Middle frontal gyrus (tissue), 1 donor: ENCODE data around the gene TAS2R46.
"Not testable (repeated sequence)": the region's sequence is repeated elsewhere in the genome, so short reads cannot be mapped to it uniquely, and the experiment has no call there.

ENCODE experiments used
- DNase-seq: peaks from one replicate; pipeline ENCODE4 v3.0.0-alpha.2; 2015; ENCODE audit warnings: low spot score; ENCODE audit errors: extremely low spot score

TAS2R46 gene

GRCh38 chr12:11039171-11039570, 22.9 kb downstream of the TAS2R46 start:
- DNase-seq, result no peak

- DNase-seq, result not testable (repeated sequence)
Measured at GRCh38 chr12:11033959-11034358, 28.1 kb downstream of the TAS2R46 start.

- no peak for DNase-seq
Measured at GRCh38 chr12:11031307-11031706, 30.8 kb downstream of the TAS2R46 start, which contains the start of gene TAS2R31. TAS2R31 (minus strand) TSS chr12:11031407; CDS start chr12:11031335, 72 bp downstream.

- DNase-seq, result no peak
Measured at GRCh38 chr12:11026118-11026517, 36.0 kb downstream of the TAS2R46 start.

GRCh38 chr12:11023387-11023786, 38.7 kb downstream of the TAS2R46 start:
- no peak for DNase-seq

GRCh38 chr12:11022520-11022919, 39.6 kb downstream of the TAS2R46 start, which contains the start of gene TAS2R19:
TAS2R19 (minus strand) TSS chr12:11022620; CDS start chr12:11022571, 49 bp downstream.
- no peak for DNase-seq

- DNase-seq, result peak; percentile 23
Measured at GRCh38 chr12:11016937-11017336, 45.2 kb downstream of the TAS2R46 start.

GRCh38 chr12:11015775-11016430, 46.2 kb downstream of the TAS2R46 start:
- no peak for DNase-seq

- no peak for DNase-seq
Measured at GRCh38 chr12:11014234-11014633, 47.9 kb downstream of the TAS2R46 start.
